ENCODE measurements around the gene SLC35B1. TPM values are rescaled to one million over a fixed set of nuclear protein-coding genes. Genes with fewer than 3 reads are reported as not detected.

The SLC35B1 gene
- total and polyA plus RNA-seq, 4 donors, result 40.2 to 90.7 (median 72.3) TPM

DNA sequence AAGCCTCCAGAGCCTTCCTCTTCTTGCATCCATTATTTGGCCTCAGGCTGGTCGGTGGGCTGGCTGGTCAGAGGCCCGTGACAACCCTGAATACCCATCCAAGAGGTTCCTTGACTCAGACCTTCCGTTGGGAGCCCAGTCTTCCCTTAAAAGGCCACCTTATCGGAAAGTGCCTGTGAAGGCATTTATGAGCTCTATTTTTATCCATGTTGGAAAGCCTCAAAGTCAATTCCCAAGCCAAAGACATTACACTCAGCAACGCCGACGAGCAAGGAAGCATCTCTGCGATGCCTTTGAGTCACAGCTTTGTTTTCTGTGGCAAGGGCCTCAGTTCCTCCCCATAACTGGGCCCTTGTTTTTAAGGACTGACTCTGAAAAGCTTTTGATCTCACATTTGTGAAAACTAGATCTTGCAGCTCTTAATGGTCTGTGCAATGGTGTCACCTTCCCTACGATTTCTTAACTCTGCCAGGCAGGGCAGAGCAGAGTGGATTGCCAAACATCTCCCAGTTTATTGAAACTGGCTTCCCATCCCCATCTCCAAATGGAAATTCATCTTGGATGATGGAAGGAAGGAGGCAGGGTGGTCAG, 16.6 kb downstream of the SLC35B1 start:
- Histone ChIP-seq H3K4me3 (ENCODE audit: low read depth, low read length) (no peak overlapping the region), H3K27ac (ENCODE audit: low read depth, low read length) (no peak overlapping the region), H3K27me3 (ENCODE audit: control insufficient read depth, insufficient read depth, low read length) (peaks cover 25% of the 10 kb centered on the region), H3K36me3 (ENCODE audit: control insufficient read depth, insufficient read depth, low read length) (no peaks in the 10 kb centered on the region), H3K4me1 (ENCODE audit: control insufficient read depth, insufficient read depth, low read length) (peaks cover 11% of the 10 kb centered on the region), H3K9me3 (ENCODE audit: control insufficient read depth, insufficient read depth, low read length) (no peaks in the 10 kb centered on the region)
- WGBS (ENCODE audit: insufficient coverage), result 73% methylated on average over 8 of the region's 9 CpGs
- peak in 1 of 6 donors; percentile 67 for DNase-seq (ENCODE audit: low read depth in 4 of 6, low spot score in 6 of 6)

- no peak overlapping the region for H3K4me3 ChIP-seq (ENCODE audit: low read depth, low read length)
- no peaks in the 10 kb centered on the region for H3K36me3 ChIP-seq (ENCODE audit: control insufficient read depth, insufficient read depth, low read length)
- H3K4me1 ChIP-seq (ENCODE audit: control insufficient read depth, insufficient read depth, low read length), result peaks cover 10% of the 10 kb centered on the region
- WGBS (ENCODE audit: insufficient coverage), result 58% methylated on average over 2 of the region's 2 CpGs
- H3K9me3 ChIP-seq (ENCODE audit: control insufficient read depth, insufficient read depth, low read length), result no peaks in the 10 kb centered on the region
- H3K27me3 ChIP-seq (ENCODE audit: control insufficient read depth, insufficient read depth, low read length), result peaks cover 25% of the 10 kb centered on the region
- H3K27ac ChIP-seq (ENCODE audit: low read depth, low read length), result no peak overlapping the region
- no peak for DNase-seq (ENCODE audit: low read depth in 4 of 6, low spot score in 6 of 6)
These were observed 17.5 kb downstream of the SLC35B1 start for GRCh38 chr17:49690256-49690655.

GRCh38 chr17:49688848-49689247, 18.9 kb downstream of the SLC35B1 start:
- peaks cover 21% of the 10 kb centered on the region for H3K27me3 ChIP-seq (ENCODE audit: control insufficient read depth, insufficient read depth, low read length)
- no peak for DNase-seq (ENCODE audit: low read depth in 4 of 6, low spot score in 6 of 6)
- H3K4me1 ChIP-seq (ENCODE audit: control insufficient read depth, insufficient read depth, low read length), result peaks cover 5% of the 10 kb centered on the region
- H3K36me3 ChIP-seq (ENCODE audit: control insufficient read depth, insufficient read depth, low read length), result no peaks in the 10 kb centered on the region
- no peaks in the 10 kb centered on the region for H3K9me3 ChIP-seq (ENCODE audit: control insufficient read depth, insufficient read depth, low read length)
- no peak overlapping the region for H3K27ac ChIP-seq (ENCODE audit: low read depth, low read length)
- WGBS (ENCODE audit: insufficient coverage), result 66% methylated on average over 4 of the region's 4 CpGs
- no peak overlapping the region for H3K4me3 ChIP-seq (ENCODE audit: low read depth, low read length)

DNA sequence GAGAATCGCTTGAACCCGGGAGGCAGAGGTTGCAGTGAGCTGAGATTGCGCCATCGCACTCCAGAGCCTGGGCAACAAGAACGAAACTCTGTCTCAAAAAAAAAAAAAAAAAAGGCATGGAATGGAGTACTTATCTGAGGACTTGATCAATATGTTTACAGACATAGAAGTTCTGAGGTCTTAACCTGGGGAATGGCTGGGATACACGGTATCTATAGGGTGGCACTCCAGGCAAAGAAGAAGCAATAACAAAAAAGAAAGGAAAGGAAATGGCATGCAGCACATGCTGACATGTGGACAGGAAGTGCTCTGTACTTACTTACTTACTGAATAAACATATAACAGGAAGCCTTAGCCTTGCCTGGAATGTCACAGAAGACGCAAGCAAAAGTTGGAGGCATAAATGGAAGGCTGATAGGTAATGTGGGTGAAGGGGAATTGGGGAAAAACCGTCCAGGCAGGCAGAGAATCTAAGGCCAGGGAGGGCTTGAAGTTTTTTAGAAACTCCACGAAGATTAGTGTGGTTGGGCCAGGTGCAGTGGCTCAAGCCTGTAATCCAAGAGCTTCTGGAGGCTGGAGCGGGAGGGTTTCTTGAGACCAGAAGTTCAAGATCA, 19.8 kb downstream of the SLC35B1 start:
- Histone ChIP-seq H3K27ac (ENCODE audit: low read depth, low read length) (peak overlapping the region; percentile 40), H3K4me3 (ENCODE audit: low read depth, low read length) (no peak overlapping the region), H3K4me1 (ENCODE audit: control insufficient read depth, insufficient read depth, low read length) (peaks cover 5% of the 10 kb centered on the region), H3K27me3 (ENCODE audit: control insufficient read depth, insufficient read depth, low read length) (peaks cover 18% of the 10 kb centered on the region), H3K36me3 (ENCODE audit: control insufficient read depth, insufficient read depth, low read length) (no peaks in the 10 kb centered on the region), H3K9me3 (ENCODE audit: control insufficient read depth, insufficient read depth, low read length) (no peaks in the 10 kb centered on the region)
- no peak for DNase-seq (ENCODE audit: low read depth in 4 of 6, low spot score in 6 of 6)
- WGBS (ENCODE audit: insufficient coverage), result 67% methylated on average over 9 of the region's 10 CpGs

GRCh38 chr17:49681106-49681979, 26.4 kb downstream of the SLC35B1 start:
- Histone ChIP-seq H3K9me3 (ENCODE audit: control insufficient read depth, insufficient read depth, low read length) (no peaks in the 10 kb centered on the region), H3K4me3 (ENCODE audit: low read depth, low read length) (no peak overlapping the region), H3K27me3 (ENCODE audit: control insufficient read depth, insufficient read depth, low read length) (no peaks in the 10 kb centered on the region), H3K27ac (ENCODE audit: low read depth, low read length) (no peak overlapping the region), H3K4me1 (ENCODE audit: control insufficient read depth, insufficient read depth, low read length) (peaks cover 4% of the 10 kb centered on the region), H3K36me3 (ENCODE audit: control insufficient read depth, insufficient read depth, low read length) (no peaks in the 10 kb centered on the region)
- 69% methylated on average over 6 of the region's 9 CpGs for WGBS (ENCODE audit: insufficient coverage)
- DNase-seq (ENCODE audit: low read depth in 4 of 6, low spot score in 6 of 6), result no peak

- WGBS (ENCODE audit: insufficient coverage), result 32% methylated on average over 3 of the region's 6 CpGs
- Histone ChIP-seq H3K9me3 (ENCODE audit: control insufficient read depth, insufficient read depth, low read length) (no peaks in the 10 kb centered on the region), H3K27me3 (ENCODE audit: control insufficient read depth, insufficient read depth, low read length) (no peaks in the 10 kb centered on the region), H3K27ac (ENCODE audit: low read depth, low read length) (no peak overlapping the region), H3K36me3 (ENCODE audit: control insufficient read depth, insufficient read depth, low read length) (no peaks in the 10 kb centered on the region), H3K4me3 (ENCODE audit: low read depth, low read length) (no peak overlapping the region), H3K4me1 (ENCODE audit: control insufficient read depth, insufficient read depth, low read length) (peaks cover 10% of the 10 kb centered on the region)
- DNase-seq (ENCODE audit: low read depth in 4 of 6, low spot score in 6 of 6), result peak in 1 of 6 donors; percentile 51
These were observed 27.4 kb downstream of the SLC35B1 start for GRCh38 chr17:49680314-49680713.

- DNase-seq (ENCODE audit: low read depth in 4 of 6, low spot score in 6 of 6), result peak; percentile 98 to 100 (median 99)
- H3K4me3 ChIP-seq (ENCODE audit: low read depth, low read length), result peak within 1 kb of the TSS; percentile 91
- H3K4me1 ChIP-seq (ENCODE audit: control insufficient read depth, insufficient read depth, low read length), result peaks cover 10% of the 10 kb centered on the region
- WGBS (ENCODE audit: insufficient coverage), result 5% methylated on average over 42 of the region's 53 CpGs
- H3K27ac ChIP-seq (ENCODE audit: low read depth, low read length), result peak within 1 kb of the TSS; percentile 98
- H3K27me3 ChIP-seq (ENCODE audit: control insufficient read depth, insufficient read depth, low read length), result no peaks in the 10 kb centered on the region
- no peaks in the 10 kb centered on the region for H3K36me3 ChIP-seq (ENCODE audit: control insufficient read depth, insufficient read depth, low read length)
- no peaks in the 10 kb centered on the region for H3K9me3 ChIP-seq (ENCODE audit: control insufficient read depth, insufficient read depth, low read length)
These were observed 29.6 kb downstream of the SLC35B1 start, which contains the start of gene SPOP for GRCh38 chr17:49677933-49678847. Gene SPOP, minus strand, starts transcription at chr17:49678097. Its CDS starts 55,287 bp downstream, at chr17:49622810.

DNA sequence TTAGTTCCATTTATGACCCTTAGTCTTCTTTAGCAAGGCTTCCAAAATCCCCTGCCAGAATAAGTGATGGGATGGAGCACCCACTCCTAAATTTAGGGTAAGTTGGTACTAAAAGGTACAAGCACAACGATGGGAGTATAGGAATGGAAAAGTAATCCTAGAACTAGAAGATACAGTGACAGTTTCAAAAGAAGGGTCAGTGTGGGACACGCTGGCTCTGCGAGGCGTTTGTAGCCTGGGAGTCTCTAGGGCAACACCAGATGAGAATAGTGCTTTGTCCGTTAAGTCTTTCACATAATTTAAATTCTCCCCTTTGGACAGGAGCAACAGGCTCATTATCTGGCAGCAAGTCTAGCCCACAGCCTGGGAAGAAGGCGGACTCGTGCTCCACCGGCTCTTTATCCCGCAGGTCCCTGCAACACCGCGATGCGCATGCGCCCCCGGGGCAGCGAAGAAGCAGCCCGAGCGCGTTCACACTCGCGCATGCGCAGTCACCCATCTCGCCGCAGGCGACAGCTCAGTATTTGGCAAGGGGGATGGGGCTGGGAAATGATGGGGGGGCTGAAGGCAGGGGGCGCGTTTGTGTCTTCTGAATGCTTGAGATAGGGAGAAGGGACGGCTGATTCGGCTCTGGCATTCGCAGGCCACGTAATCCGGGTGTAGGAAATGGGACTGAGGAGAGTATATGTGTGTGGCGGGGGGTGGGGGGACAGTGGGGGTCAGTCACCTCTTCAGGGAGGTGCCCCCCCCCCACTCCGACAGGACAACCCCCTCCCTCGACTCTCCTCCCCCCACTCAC, 30.4 kb downstream of the SLC35B1 start:
- Histone ChIP-seq H3K9me3 (ENCODE audit: control insufficient read depth, insufficient read depth, low read length) (no peaks in the 10 kb centered on the region), H3K36me3 (ENCODE audit: control insufficient read depth, insufficient read depth, low read length) (no peaks in the 10 kb centered on the region), H3K27me3 (ENCODE audit: control insufficient read depth, insufficient read depth, low read length) (no peaks in the 10 kb centered on the region), H3K4me1 (ENCODE audit: control insufficient read depth, insufficient read depth, low read length) (peaks cover 10% of the 10 kb centered on the region), H3K4me3 (ENCODE audit: low read depth, low read length) (peak overlapping the region; percentile 91), H3K27ac (ENCODE audit: low read depth, low read length) (peak overlapping the region; percentile 98)
- peak; percentile 90 to 99 (median 94) for DNase-seq (ENCODE audit: low read depth in 4 of 6, low spot score in 6 of 6)
- WGBS (ENCODE audit: insufficient coverage), result 0% methylated on average over 23 of the region's 34 CpGs

All from spinal cord (tissue), 10 donors.